T follicular helper cell (primary cell): ENCODE results near the gene GOSR2.
"Not testable (repeated sequence)": the region's sequence is repeated elsewhere in the genome, so short reads cannot be mapped to it uniquely, and the experiment has no call there.

Experiments used
- DNase-seq: peaks from one replicate; pipeline ENCODE4 v3.0.0-alpha.2; 2020; ENCODE audit warnings: low read depth

The GOSR2 gene

DNA sequence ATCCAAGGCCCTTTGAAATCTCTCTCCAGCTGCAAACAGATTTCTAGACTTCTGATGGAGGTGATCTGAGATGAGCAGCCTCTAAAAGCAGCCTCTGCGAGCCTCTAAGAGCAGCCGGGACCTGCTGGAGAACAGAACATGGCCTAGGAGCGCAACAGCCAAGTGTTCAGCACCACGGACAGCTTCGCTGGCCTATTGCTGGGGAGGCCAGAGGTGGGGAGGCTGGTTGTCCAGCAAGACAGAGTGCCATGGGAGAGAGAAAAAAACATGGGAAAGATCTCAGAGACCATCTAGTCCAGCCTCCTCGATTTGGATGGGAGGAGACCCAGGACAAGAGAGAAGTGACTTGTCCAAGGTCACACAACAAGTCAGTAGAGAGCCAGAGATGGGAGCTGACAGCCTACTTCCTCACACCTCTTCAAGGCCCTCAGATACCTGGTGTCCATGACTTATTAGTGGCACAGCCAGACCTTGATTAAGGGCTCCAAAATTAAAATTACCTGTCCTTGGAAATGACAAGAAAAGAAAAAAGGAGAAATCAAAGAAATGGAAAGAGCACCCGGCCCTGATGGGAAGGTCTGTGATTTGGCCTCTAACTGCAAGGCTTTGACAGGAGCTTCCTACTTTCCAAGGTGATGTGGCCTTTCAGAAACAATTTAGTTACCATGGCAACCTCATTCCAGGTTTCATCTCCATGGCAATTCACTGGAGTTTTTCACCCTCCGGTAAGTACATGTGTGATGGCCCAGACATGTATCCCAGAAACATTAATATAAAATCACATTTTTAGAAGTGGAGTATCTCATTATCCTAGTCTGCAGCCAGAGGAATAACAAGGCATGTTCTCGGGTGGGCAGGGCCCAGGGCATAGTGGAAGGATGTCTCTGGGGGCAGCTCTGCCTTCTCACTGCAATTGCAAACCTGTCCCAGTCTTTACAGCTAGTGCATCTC lies 41.6 kb downstream of the GOSR2 start:
- no peak for DNase-seq

DNA sequence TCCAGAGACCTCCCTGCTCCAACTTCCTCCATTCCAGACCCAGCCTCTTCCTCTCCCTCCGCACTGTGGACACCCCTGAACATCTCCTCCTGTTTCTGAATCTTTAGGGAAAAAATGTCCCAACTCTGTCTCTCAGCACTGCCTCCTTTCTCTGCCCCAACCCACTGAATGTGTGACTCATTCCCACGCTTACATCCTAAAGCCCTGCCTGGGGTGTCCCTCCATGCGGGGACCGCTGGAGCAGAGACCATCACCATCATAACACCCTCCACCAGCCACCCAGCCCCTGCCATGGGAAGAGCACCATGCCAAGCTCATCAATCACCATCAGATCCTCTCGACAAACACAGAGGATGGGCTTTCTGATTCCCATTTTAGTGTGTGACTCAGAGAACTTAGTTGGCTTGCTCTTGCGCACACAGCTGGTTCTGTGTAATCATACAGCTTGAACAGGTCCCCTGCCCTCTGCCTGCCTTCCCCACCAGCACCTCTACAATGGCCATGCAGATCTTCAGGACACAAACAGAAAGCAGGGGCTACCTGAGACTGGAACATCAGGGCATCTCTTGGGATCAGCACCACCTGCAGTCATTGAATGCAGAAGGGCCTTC lies 45.4 kb downstream of the GOSR2 start:
- no peak for DNase-seq

DNA sequence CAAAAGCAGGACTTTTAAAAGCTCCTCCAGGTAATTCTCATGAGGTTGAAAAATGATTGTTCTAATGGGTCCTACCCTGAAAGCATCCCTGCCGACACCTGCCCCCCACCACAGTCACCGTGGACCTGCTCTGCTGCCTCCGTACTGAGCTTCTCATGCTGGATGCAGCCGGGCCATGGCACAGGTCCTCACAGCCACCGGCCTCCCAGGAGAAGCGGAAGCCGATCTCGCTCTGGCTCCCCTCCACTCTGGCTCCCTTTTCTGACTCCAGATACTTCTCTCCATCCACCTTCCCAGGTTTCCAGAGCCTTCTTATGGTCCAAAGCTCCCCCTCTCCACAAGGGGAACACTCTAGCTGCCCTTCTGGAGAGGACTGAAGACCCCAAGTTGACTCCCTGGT lies 45.9 kb downstream of the GOSR2 start:
- DNase-seq: no peak

DNA sequence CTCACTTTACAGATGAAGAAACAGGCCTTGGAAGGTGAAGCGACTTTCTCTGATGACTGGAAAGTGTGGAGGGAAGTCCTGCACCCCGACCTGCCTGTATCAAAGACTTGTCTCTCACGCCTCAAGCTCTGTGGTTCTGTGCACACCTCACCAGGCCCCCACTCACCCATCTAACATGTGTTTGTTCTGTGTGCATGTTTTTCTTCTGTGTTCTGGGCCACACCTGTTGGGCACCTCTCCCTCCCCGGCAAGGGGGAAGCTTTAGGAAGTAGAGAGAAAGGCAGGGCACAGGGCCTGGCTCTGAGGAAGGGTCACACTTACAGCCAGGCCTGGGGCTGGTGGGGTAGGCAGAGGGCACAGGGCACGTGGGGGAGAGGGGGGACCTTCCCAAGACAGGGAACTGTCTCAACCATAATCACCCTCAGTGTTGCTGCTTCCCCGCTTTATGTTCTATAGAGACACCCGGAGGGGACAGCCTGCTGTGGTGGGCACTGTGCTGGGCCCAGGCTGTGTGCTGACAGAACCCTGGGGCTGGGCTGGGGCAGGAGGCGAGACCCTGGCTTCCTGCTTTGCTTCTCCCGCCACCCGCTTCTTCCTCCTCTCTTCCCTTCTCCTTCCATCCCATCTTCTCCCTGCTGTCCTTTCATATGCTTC lies 48.8 kb downstream of the GOSR2 start:
- no peak for DNase-seq

DNA sequence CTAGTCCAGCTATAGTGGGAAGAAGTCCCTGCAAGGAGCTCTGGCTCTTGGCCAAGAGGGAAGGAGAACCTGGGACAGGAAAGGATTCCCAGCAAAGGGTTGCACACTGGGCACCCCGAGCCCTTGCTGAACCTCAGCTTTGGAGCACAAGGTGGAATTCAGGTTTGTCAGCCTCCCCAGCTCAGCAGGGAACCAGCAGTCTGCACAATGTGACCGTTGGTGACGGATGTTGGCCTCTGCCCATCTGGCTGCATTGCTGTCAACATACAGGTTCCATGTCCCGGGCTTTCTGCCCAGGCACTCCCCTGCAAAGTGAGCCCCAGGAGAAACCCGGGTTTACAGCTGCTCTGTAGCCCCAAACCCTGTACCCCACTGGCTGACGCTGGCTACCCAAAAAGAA lies 49.4 kb downstream of the GOSR2 start:
- no peak for DNase-seq

DNA sequence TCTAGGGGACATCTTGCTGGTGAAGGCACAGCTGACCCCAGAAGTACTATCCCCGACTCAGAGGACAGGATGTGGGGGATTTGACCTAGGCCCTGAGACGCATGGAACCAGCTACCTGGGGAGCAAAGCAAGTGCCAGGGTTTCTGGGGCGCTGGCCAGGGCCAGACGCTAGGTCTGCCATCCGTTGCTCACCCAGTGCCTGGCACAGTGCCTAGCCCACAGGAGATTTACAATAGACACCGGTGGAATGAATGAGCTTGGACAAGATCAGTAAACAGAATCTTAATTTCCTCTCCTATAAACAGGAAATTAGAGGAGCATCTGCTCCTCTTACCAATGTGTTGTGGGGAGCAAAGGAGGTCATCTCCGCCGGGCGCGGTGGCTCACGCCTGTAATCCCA lies 51.1 kb downstream of the GOSR2 start:
- no peak for DNase-seq

DNA sequence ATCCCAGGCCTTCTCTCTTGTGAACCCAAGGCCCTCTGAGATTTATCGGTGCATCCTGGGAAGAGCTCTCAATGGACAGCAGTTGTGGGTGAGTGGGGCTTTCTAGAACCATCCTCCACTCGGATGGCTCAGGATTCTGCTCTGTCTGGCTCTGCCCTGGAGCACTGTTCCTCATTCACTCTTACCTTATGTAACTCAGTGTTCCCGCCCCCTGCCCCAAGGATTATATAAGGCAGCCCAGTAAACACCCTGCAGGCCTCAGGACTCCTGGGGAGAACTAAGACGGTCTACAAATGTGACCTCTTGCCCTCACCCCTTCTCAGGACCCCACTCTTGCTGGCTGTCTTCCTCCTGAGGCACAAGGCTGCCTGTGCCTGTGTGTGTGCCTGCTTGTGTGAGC lies 52.3 kb downstream of the GOSR2 start:
- no peak for DNase-seq

DNA sequence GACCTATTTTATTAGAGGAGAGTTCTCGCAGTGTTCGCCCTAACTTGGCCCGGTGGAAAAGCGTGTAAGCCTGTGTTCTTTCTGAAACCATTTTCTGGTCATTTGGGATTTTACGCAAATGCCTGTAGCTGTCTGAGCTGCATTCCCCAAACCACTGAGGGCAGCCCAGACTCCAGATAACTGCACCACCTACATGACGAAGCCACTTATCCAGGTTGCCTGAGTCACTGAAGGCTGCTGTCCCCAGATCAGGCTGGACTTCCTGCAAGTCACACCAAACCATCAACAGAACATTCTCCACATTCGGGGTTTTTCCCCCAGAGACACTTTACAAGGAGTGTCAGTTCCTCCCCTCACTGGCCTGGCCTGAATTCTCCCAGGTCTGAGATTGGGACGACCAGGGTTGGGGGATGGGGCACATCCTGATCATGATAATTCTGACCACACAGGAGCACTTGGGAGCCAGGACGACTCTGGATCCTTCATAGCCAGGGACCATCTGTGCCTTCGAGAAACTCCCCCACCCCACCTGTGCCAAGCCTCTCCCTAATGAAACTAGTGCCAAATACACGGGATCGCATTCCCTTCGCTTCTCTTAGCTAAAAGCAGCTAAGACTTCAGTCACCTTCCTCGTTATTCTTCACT lies 53.8 kb downstream of the GOSR2 start:
- no peak for DNase-seq

DNA sequence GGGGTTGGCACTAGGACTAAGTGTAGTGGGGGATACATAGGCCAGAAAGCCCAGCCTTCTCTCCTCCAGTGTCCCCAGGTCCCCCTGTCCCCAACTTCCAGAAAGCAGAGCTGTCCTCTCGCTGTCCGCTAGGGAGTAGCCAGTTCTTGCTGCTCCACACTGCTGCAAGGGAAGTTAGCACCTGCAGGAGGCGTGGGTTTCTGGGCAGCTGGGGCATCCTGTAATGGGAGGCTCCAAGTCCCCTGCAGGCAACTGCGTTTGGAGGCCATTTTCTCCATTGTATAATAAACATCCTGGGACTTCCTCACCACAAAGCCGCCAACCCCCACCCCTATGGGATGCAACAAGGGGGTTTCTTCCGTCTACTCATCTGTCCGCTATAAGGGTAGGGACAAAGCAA lies 54.4 kb downstream of the GOSR2 start:
- DNase-seq: no peak

DNA sequence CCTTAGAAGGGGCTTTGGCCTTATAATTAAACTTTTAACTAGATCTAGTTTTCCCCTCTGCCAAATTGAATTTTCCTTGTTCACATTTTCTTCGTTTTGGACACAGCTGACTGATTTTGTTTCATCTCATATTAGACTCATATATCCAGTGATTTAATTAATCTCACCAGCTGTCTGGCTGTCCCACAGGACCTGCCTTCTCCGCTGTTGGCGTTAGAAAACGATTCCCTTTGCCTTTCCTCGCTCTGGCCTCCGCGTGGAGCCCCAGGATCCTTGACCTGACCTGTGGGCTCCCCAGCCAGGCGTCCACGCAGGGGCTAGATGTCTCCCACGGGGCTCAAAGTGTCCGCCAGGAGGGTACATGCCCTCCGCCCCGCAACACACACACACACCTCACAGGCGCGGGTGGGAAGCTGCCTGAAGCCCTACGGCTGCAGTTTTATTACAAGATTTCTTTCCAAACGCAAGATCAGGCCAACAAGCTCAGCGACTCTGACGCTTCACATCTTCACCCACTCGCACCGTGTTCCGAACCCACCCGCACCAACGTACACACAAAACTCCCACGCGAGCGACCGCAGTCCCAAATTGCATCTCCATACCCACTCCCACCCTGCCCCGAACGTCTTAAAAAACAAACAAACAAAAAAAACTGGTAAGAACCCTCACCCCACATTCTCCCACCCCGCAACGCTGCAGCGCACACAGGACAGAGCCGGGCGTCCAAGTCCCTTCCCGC lies 55.0 kb downstream of the GOSR2 start:
- no peak for DNase-seq

DNA sequence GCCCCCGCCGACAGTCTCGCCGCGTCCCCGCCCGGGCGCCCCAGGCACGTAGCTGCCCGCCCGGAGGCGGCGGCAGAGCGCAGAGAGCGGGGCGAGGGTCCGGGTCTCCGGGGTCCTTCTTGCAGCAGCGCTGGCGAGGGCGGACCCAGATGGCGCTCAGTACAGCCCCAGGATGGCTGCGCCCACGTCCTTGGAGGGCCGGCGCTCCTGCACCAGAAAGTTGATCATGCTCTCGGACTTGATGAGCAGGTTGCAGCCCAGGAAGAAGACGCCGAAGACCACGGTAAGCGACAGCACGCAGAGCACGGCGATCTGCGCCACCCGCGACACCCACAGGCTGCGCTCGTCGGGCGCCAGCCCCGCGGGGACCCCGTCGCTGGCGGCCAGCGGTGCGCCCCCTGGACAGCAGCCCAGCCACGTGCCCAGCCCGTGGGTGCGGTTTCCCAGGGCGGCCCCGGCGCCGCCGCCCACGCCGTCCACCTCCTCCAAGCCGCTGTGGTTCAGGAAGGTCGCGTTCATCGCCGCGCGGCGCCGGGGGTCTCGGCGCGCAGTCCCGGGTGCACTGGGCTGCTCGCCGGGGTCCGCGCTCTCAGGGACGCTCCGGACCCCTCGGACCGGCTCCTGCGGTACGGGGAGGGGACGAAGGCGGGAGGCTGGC lies 55.7 kb downstream of the GOSR2 start:
- no peak for DNase-seq

DNA sequence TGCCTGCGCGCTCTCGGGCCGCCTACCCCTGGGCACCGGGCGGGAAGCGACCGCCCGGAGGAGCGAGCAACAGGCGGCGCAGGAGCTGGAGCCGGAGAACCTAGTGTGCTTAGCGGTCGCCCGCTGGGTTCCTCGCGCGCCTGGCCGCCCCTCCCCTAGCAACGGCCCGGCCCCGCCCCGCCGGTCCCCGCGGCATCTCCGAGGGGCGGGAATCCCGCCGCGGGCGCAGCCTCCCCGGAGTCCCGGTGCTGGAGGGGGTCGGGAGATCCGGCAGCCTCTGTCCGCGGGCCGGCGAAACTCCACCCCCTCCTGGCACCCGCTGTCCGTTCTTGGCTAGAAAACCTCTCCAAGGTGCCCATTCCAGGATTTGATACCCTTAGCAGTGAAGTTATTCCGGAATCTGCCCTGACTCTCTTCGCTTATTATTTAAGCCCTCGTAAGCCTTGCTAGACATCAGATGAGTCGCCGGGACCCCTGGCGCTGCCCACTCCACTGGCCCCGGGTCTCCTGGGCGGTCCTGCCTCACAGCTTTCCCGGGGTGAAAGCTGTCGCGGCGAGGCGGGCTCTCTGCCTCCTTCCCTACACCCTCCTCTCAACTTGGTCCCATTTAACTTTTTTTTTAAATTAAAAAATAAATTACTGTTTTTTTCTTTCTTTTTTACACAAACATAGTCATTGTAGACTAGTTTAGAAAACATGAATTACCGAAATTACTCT lies 56.3 kb downstream of the GOSR2 start, which contains the start of gene RPRML:
TSS of gene RPRML (minus strand) at position 107 of the 717 bp plus-strand sequence. CDS start 246 bp downstream, outside the sequence.
- no peak for DNase-seq

DNA sequence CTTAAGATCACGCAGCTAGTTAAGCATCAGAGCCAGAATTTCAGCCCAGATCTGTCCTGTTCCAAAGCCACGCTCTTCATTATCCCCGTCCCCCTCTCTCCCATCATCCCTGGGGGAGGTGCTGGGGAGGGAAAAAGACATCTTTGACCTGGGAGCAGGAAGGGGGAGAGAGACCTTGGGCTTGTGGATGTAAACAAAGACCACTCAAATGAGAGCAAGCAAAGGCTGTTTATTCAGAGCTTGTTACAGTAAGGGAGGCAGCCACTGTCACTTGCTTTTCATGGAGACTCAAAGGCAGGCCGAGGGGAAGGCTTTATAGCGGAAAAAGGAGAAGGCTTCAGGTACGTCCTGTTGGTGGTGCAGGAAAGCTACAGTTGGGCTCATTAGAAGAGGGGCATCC lies 59.6 kb downstream of the GOSR2 start:
- no peak for DNase-seq

DNA sequence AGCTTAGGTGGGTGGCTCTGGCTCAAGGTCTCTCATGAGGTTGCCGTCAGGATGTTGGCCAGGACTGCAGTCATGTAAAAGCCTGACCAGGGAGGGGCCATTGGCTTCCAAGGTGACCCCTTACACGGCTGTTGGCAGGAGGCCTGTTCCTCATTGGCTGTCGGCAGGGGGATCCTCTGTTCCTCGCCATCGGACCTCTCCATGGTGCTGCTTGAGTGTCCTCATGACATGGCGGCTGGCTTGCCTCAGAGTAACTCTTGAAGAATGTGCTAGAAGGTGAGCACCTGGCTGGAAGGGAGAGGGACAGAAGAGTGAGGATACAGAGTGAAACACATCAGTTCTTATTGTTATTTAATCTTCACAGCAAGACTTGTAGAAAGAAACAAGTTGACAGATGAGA lies 60.8 kb downstream of the GOSR2 start:
- no peak for DNase-seq

DNA sequence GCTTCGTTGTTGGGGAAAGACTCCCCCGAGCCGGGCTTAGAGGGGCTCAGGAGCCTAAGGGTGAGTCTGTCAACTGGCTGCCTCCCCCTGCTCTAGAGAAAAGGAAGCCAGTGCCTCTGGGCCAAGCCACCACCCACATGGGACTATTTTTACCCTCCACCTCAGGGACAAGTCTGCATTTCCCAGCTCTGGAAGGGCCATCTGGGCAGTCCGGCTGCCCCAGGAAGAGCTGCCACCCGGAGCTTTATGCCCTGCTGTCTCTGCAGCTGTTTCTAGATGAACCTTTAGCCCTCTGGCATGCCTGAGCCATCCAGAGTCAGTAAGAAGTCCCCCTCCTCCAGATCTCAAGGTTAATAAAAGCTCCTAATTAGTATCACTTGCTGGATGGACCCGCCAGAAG lies 61.4 kb downstream of the GOSR2 start:
- DNase-seq: no peak

DNA sequence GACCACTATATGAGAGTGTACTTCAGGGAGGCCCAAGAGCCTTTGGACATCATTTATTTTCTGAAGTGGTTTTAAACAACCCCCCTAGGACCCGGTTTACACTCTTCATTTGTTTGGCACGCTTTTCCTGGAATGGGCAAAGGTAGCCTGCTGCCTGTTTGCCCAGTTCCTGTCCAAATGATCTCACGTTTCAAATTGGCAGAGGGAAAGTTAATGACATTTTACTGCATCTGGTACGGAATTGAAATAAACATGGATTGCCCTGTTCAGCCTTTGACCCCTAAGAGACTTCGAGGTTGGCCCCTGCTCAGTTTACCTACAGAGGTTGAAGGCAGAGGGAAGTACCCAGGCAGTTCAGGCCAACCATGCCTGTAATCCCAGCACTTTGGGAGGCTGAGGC lies 61.9 kb downstream of the GOSR2 start:
- no peak for DNase-seq

DNA sequence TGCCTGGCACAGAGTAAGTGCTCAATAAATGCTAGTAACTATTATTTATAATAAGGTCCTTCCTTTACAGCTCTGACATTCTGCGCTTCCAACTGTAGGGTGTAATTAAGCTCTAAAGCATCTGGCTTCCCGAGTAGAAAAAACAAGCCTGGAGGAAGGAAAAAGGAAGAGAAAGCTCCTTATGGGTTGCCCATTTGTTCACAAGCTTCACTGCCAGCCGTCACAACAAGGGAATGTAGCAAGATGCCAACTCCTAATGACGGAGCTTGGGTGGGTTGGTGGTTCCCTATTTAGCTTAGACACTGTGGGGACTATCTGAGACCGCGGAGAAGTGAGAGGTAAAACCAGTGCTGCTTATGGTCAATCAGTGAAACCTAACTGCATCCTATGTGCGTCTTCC lies 63.4 kb downstream of the GOSR2 start:
- DNase-seq: no peak

DNA sequence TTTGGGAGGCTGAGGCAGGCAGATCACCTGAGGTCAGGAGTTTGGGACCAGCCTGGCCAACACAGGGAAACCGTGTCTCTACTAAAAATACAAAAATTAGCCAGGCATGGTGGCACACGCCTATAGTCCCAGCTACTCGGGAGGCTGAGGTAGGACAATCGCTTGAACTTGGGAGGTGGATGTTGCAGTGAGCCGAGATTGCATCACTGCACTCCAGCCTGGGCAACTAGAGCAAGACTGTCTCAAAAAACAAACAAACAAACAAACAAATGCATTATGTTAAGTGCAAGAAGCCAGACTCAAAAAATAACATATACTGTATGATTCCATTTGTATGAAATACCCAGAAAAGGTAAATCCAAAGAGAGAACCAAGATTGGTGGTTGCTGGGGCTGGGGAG lies 65.0 kb downstream of the GOSR2 start:
- DNase-seq: not testable (repeated sequence)

DNA sequence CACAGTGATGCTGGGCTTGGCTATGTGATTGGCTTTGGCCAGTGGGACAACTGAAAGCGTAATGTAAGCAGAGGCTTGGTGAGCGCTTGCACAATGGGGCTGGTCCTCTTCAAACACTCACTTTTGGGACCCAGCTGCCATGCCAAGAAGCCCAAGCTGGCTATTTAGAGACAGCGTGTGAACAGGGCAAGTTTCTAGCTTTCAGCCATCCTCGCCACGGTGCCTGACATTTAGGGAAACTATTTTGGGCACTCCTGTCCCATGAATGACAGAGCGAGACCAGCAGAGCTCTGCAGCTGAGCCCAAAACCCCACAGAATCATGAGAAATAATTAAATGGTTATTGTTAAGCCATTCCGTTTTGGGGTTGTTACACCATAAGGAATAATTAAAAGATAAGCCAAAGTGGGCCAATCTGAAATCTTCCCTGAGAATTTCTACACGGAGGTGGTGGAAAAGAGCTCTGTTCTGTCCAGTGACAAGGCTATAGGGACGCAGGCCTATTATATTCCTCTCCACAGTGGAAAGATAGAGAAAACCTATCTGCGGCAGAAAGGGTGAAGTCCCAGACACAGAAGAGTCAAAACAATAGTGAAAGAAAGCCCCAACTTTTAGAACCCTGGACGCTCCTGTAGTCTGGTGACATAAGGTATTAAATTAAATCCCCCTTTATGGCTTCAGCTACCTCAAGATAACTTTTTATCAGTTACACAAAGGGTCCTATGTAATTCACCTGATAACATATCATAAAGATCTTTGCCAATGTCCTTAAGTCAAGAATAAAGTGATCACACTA lies 66.9 kb downstream of the GOSR2 start:
- DNase-seq: no peak

DNA sequence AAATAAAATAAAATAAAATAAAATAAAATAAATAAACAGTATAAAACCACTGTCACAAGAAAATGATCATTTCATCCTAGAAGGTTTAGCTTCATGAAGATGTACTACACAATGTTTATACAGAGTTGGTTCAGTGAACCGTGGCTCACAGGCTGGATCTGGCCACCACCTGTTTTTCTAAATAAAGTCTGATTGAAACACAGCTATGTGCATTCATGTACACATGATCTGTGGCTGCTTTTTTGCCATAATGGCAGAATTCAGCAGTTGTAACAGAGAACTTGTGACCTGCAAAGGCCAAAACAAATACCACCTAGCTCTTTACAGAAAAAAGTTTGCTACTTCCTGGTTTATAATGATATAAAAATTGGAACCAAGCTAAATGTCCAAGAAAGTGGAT lies 68.7 kb downstream of the GOSR2 start:
- DNase-seq: no peak
